Measurements from ENCODE around the gene ADAMTS17. TPM values are rescaled to one million over a fixed set of nuclear protein-coding genes. Genes with fewer than 3 reads are reported as not detected.

ADAMTS17 gene
- total RNA-seq, 1 donor from 2014 or later: 4.8 TPM

DNA sequence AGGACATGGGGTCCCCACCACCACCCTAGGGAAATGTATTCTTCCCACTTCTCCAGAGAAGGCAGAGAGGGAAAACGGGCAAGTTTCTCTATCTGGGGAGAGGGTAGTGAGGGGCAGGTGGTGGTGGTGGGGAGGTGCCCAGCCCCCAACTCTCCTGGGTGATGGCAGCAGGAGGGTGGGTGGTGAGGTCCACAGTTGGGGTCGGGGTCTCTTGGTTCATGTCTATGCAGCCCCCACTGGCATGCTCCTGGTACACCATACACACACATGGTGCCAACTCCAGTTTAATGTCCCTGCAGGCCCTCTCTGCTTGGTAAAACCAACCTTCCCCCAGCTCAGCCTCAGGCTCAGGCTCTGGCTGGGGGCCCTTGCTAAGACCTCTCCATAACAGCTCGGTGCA is 354.1 kb downstream of the ADAMTS17 start:
- H3K27me3 Mint-ChIP-seq (ENCODE audit: unreplicated experiment): peaks cover 9% of the 10 kb centered on the region
- no peak for DNase-seq (ENCODE audit: low spot score)
- H3K4me3 Mint-ChIP-seq (ENCODE audit: unreplicated experiment): no peak overlapping the region
- TF ChIP-seq CTCF (IDR thresholded peaks at IDR 0.05; ENCODE audit: unreplicated experiment): no peak
- peaks cover 22% of the 10 kb centered on the region for H3K4me1 Mint-ChIP-seq (ENCODE audit: unreplicated experiment)
- no peak overlapping the region for H3K27ac Mint-ChIP-seq (ENCODE audit: unreplicated experiment)
- H3K36me3 Mint-ChIP-seq (ENCODE audit: low read depth, unreplicated experiment): peaks cover 24% of the 10 kb centered on the region
- H3K9me3 Mint-ChIP-seq (ENCODE audit: unreplicated experiment): no peaks in the 10 kb centered on the region

DNA sequence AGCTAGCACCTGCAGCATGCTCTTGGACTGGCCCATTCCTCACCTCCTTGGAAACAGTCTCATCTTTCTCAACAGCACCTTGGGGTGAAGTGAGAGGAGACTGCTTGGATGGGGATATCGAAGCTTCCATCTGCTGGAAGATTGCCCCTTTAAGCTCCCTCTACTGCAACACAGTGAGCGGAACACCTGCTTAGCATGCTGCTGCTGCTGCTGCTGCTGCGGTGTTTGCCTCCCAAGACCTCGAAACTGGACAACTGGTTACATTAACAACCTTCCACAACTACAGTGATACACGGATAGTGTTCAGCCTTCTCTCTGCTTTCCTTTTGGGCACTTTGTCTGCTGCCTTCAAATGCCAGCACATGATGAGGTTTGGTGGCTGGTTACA is 354.7 kb downstream of the ADAMTS17 start:
- H3K9me3 Mint-ChIP-seq (ENCODE audit: unreplicated experiment): no peaks in the 10 kb centered on the region
- peaks cover 9% of the 10 kb centered on the region for H3K27me3 Mint-ChIP-seq (ENCODE audit: unreplicated experiment)
- H3K36me3 Mint-ChIP-seq (ENCODE audit: low read depth, unreplicated experiment): peaks cover 22% of the 10 kb centered on the region
- TF ChIP-seq CTCF (IDR thresholded peaks at IDR 0.05; ENCODE audit: unreplicated experiment): no peak
- H3K4me1 Mint-ChIP-seq (ENCODE audit: unreplicated experiment): peaks cover 26% of the 10 kb centered on the region
- H3K27ac Mint-ChIP-seq (ENCODE audit: unreplicated experiment): no peak overlapping the region
- no peak for DNase-seq (ENCODE audit: low spot score)
- H3K4me3 Mint-ChIP-seq (ENCODE audit: unreplicated experiment): no peak overlapping the region

GRCh38 chr15:99986297-99987118 is 355.3 kb downstream of the ADAMTS17 start:
- Mint-ChIP-seq H3K4me1 (ENCODE audit: unreplicated experiment) (peaks cover 26% of the 10 kb centered on the region), H3K36me3 (ENCODE audit: low read depth, unreplicated experiment) (peaks cover 16% of the 10 kb centered on the region), H3K27me3 (ENCODE audit: unreplicated experiment) (peaks cover 6% of the 10 kb centered on the region), H3K27ac (ENCODE audit: unreplicated experiment) (no peak overlapping the region), H3K4me3 (ENCODE audit: unreplicated experiment) (peak overlapping the region; percentile 49), H3K9me3 (ENCODE audit: unreplicated experiment) (no peaks in the 10 kb centered on the region)
- DNase-seq (ENCODE audit: low spot score): no peak
- TF ChIP-seq CTCF (IDR thresholded peaks at IDR 0.05; ENCODE audit: unreplicated experiment): no peak

DNA sequence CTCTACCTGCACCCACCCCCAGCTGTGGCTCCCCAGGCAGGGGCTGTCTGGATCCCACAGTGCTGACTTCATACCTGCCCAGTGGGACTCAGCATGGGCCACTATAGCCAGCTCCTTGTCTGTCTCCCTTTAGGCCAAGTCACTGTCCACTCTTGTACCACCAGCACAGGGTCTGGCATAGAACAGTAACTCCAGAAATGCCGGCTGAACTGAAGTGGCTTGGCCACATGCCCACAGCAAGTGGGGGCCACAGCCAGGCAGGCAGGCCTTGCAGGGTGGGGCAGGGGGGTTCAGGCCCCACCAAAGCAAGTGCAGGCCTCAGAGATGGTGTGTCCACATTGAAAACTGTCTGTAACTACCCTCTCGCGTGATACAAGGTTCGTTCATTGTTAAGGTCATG is 355.9 kb downstream of the ADAMTS17 start:
- Mint-ChIP-seq H3K36me3 (ENCODE audit: low read depth, unreplicated experiment) (peaks cover 16% of the 10 kb centered on the region), H3K4me1 (ENCODE audit: unreplicated experiment) (peaks cover 26% of the 10 kb centered on the region), H3K9me3 (ENCODE audit: unreplicated experiment) (no peaks in the 10 kb centered on the region), H3K27me3 (ENCODE audit: unreplicated experiment) (peaks cover 6% of the 10 kb centered on the region), H3K4me3 (ENCODE audit: unreplicated experiment) (no peak overlapping the region), H3K27ac (ENCODE audit: unreplicated experiment) (no peak overlapping the region)
- no peak for TF ChIP-seq CTCF (IDR thresholded peaks at IDR 0.05; ENCODE audit: unreplicated experiment)
- no peak for DNase-seq (ENCODE audit: low spot score)

DNA sequence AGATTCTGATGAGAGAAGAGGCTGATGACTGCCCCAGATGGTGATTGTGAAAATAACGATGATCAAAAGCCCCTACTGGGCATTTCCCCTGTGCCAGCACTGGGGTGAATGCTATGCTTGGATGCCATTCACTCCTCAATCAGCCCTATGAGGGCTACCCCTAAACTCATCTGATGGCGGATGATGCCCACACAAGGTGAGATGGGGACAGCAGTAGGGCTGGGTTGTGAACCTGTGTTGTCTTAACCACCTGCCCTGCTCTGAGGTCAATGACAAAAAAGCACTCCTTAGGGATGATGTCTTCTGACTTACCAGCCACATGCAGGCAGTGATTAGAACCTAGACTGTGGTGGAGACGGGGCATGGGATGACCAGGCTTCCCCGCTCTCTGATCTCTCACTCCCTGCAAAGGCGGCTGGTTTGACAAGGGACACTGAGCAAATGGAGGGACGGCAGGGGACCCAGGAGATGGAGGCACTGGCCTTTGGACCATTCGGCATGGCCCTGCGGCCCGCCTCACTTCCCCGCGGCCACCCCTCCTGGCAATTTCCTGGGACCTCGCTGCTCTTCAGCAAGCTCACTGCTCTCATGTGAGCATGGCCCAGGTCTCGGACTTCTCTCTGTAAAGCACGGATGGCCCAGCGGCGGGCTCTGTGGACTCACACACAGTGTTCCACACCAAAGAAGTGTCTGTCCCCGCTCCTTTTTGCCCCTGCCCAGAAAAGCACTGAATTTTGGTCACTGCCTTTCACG is 357.1 kb downstream of the ADAMTS17 start:
- Mint-ChIP-seq H3K9me3 (ENCODE audit: unreplicated experiment) (no peaks in the 10 kb centered on the region), H3K27ac (ENCODE audit: unreplicated experiment) (peak overlapping the region; percentile 98), H3K27me3 (ENCODE audit: unreplicated experiment) (peaks cover 6% of the 10 kb centered on the region), H3K36me3 (ENCODE audit: low read depth, unreplicated experiment) (peaks cover 16% of the 10 kb centered on the region), H3K4me1 (ENCODE audit: unreplicated experiment) (peaks cover 26% of the 10 kb centered on the region), H3K4me3 (ENCODE audit: unreplicated experiment) (no peak overlapping the region)
- no peak for TF ChIP-seq CTCF (IDR thresholded peaks at IDR 0.05; ENCODE audit: unreplicated experiment)
- DNase-seq (ENCODE audit: low spot score): no peak
